Smooth muscle cell (in vitro differentiated cells): ENCODE results near the gene ACY1. TPM values are rescaled to one million over a fixed set of nuclear protein-coding genes. Genes with fewer than 3 reads are reported as not detected.

Experiments
- DNase-seq: peaks from one replicate; lab custom pipeline; 2025; ENCODE audit not compliant: unreplicated experiment; lab: John Stamatoyannopoulos, UW
- H2AFZ ChIP-seq: fragments of 200-600 bp; sonication (generic); 2 replicates; pipeline ENCODE4 v1.6.0; 2016; ENCODE audit warnings: antibody characterized with exemption, low read depth, mild to moderate bottlenecking
- H3F3A ChIP-seq: fragments of 200-600 bp; sonication (generic); 2 replicates; pipeline ENCODE4 v1.6.0; 2017; ENCODE audit warnings: antibody characterized with exemption, low read depth
- H3K27ac ChIP-seq: fragments of 200-600 bp; sonication (generic); 2 replicates; pipeline ENCODE4 v1.5.1; 2016; ENCODE audit warnings: low read depth, mild to moderate bottlenecking
- H3K27me3 ChIP-seq: fragments of 200-600 bp; sonication (generic); 2 replicates; pipeline ENCODE4 v1.6.1; 2016; ENCODE audit warnings: low read depth, mild to moderate bottlenecking
- H3K36me3 ChIP-seq: fragments of 200-600 bp; sonication (generic); 2 replicates; pipeline ENCODE4 v1.5.1; 2016; ENCODE audit warnings: low read depth
- H3K4me1 ChIP-seq: fragments of 200-600 bp; sonication (generic); 2 replicates; pipeline ENCODE4 v1.5.1; 2016; ENCODE audit warnings: low read depth
- H3K4me2 ChIP-seq: fragments of 200-600 bp; sonication (generic); 2 replicates; pipeline ENCODE4 v1.6.0; 2016; ENCODE audit warnings: mild to moderate bottlenecking
- H3K4me3 ChIP-seq: fragments of 200-600 bp; sonication (generic); 2 replicates; pipeline ENCODE4 v1.5.1; 2016; ENCODE audit warnings: mild to moderate bottlenecking
- H3K79me2 ChIP-seq: fragments of 200-600 bp; sonication (generic); 2 replicates; pipeline ENCODE4 v1.6.0; 2016; ENCODE audit warnings: low read depth, mild to moderate bottlenecking
- H3K9ac ChIP-seq: fragments of 200-600 bp; sonication (generic); 2 replicates; pipeline ENCODE4 v1.6.0; 2016; ENCODE audit warnings: low read depth
- H3K9me3 ChIP-seq: fragments of 200-600 bp; sonication (generic); replicated peaks from 2 replicates; pipeline ENCODE4 v1.5.1; 2016; ENCODE audit warnings: low read depth
- H4K20me1 ChIP-seq: fragments of 200-600 bp; sonication (generic); 2 replicates; pipeline ENCODE4 v1.6.0; 2016; ENCODE audit warnings: low read depth
- CTCF ChIP-seq: fragments of 200-600 bp; sonication (generic); IDR thresholded peaks from 2 replicates; pipeline ENCODE4 v1.5.1; 2017; ENCODE audit warnings: borderline replicate concordance, mild to moderate bottlenecking, antibody characterized with exemption; ENCODE audit not compliant: insufficient read depth, poor library complexity, severe bottlenecking
- WGBS: methylation state at CpG from one replicate; pipeline ENCODE4 v1.1.7; 2016; ENCODE audit warnings: low lambda C conversion rate; 5-methylcytosine and 5-hydroxymethylcytosine counted together
- polyA plus RNA-seq: library from polyadenylated mRNA; unstranded; fragments of >200 nt; fragmentation: Nextera tagmentation; extraction: Ambion mirVana; gene quantifications from 2 replicates; pipeline ENCODE4 v1.2.1, GENCODE V29; 2016
- total RNA-seq: library from RNA; depleted of rRNA; stranded (reverse); fragments of >200 nt; gene quantifications from 2 replicates; pipeline ENCODE4 v1.2.3, GENCODE V29; 2014

Gene ACY1
- total and polyA plus RNA-seq, 2 experiments from 2014 or later = 33.8 to 39.6 TPM

- H3K4me2 ChIP-seq = no peak overlapping the region
- H3K9ac ChIP-seq = no peak overlapping the region
- DNase-seq = no peak
- no peaks in the 10 kb centered on the region for H3K9me3 ChIP-seq
- no peaks in the 10 kb centered on the region for H3K36me3 ChIP-seq
- H3K79me2 ChIP-seq = no peaks in the 10 kb centered on the region
- no peaks in the 10 kb centered on the region for H3K27me3 ChIP-seq
- H3K4me1 ChIP-seq = peaks cover 42% of the 10 kb centered on the region
- 76% methylated on average over 6 of the region's 6 CpGs for WGBS
- TF ChIP-seq CTCF = no peak
- H3F3A ChIP-seq = no peaks in the 10 kb centered on the region
- no peak overlapping the region for H3K4me3 ChIP-seq
- H2AFZ ChIP-seq = no peak overlapping the region
- H4K20me1 ChIP-seq = no peaks in the 10 kb centered on the region
- no peak overlapping the region for H3K27ac ChIP-seq
Observed at GRCh38 chr3:52002748-52003147, 19.4 kb downstream of the ACY1 start.

- no peak for DNase-seq
Observed at GRCh38 chr3:52004163-52004787, 20.9 kb downstream of the ACY1 start.

GRCh38 chr3:52004906-52005395 is 21.6 kb downstream of the ACY1 start:
- Histone ChIP-seq H3K27ac (no peak overlapping the region), H3K79me2 (no peaks in the 10 kb centered on the region), H3K27me3 (no peaks in the 10 kb centered on the region), H3F3A (no peaks in the 10 kb centered on the region), H3K4me3 (no peak overlapping the region), H2AFZ (no peak overlapping the region), H3K9me3 (no peaks in the 10 kb centered on the region), H4K20me1 (no peaks in the 10 kb centered on the region), H3K4me2 (peak overlapping the region; percentile 74), H3K4me1 (peaks cover 42% of the 10 kb centered on the region), H3K9ac (no peak overlapping the region), H3K36me3 (no peaks in the 10 kb centered on the region)
- DNase-seq = no peak
- WGBS = 98% methylated on average over 4 of the region's 4 CpGs
- no peak for TF ChIP-seq CTCF

More at GRCh38 chr3:52004163-52004787, 20.9 kb downstream of the ACY1 start:
- Histone ChIP-seq H4K20me1 (no peaks in the 10 kb centered on the region), H3K36me3 (no peaks in the 10 kb centered on the region), H3K9ac (no peak overlapping the region), H3F3A (no peaks in the 10 kb centered on the region), H3K4me3 (no peak overlapping the region), H3K4me2 (no peak overlapping the region), H3K27me3 (no peaks in the 10 kb centered on the region), H3K27ac (no peak overlapping the region), H3K9me3 (no peaks in the 10 kb centered on the region), H3K4me1 (peaks cover 42% of the 10 kb centered on the region), H2AFZ (no peak overlapping the region), H3K79me2 (no peaks in the 10 kb centered on the region)
- 36% methylated on average over 16 of the region's 16 CpGs for WGBS
- peak; percentile 65 for TF ChIP-seq CTCF

- H3K27ac ChIP-seq = no peak overlapping the region
- no peak for TF ChIP-seq CTCF
- no peaks in the 10 kb centered on the region for H3K27me3 ChIP-seq
- H3K79me2 ChIP-seq = no peaks in the 10 kb centered on the region
- no peaks in the 10 kb centered on the region for H4K20me1 ChIP-seq
- H3K4me2 ChIP-seq = peak overlapping the region; percentile 74
- no peaks in the 10 kb centered on the region for H3K9me3 ChIP-seq
- no peak overlapping the region for H3K9ac ChIP-seq
- H3K4me3 ChIP-seq = no peak overlapping the region
- no peaks in the 10 kb centered on the region for H3F3A ChIP-seq
- 11% methylated on average over 14 of the region's 15 CpGs for WGBS
- H3K36me3 ChIP-seq = no peaks in the 10 kb centered on the region
- DNase-seq = no peak
- H2AFZ ChIP-seq = peak overlapping the region; percentile 66
- H3K4me1 ChIP-seq = peaks cover 42% of the 10 kb centered on the region
Observed at GRCh38 chr3:52005571-52005986, 22.2 kb downstream of the ACY1 start.
